ENCODE results near the gene DMWD.
"Not testable (repeated sequence)": the region's sequence is repeated elsewhere in the genome, so short reads cannot be mapped to it uniquely, and the experiment has no call there.

Gene DMWD

GRCh38 chr19:45769821-45770191, 22.8 kb downstream of the DMWD start:
- ATAC-seq = no peak
- peak; percentile 50 for DNase-seq

- ATAC-seq (peak; percentile 66), DNase-seq (peak; percentile 98)
Observed at GRCh38 chr19:45768984-45769782, 23.5 kb downstream of the DMWD start, which contains the start of gene SIX5. TSS of gene SIX5 (minus strand) at chr19:45769252. CDS start at chr19:45768844, 408 bp downstream.

- ATAC-seq (no peak), DNase-seq (no peak)
Observed at GRCh38 chr19:45768655-45768983, 24.0 kb downstream of the DMWD start.

- DNase-seq = peak; percentile 58
- ATAC-seq = no peak
Observed at GRCh38 chr19:45767881-45768654, 24.6 kb downstream of the DMWD start.

GRCh38 chr19:45767410-45767880, 25.2 kb downstream of the DMWD start:
- no peak for DNase-seq
- ATAC-seq = no peak

GRCh38 chr19:45766869-45767346, 25.7 kb downstream of the DMWD start:
- ATAC-seq (no peak), DNase-seq (no peak)

- ATAC-seq (no peak), DNase-seq (no peak)
Observed at GRCh38 chr19:45766296-45766868, 26.3 kb downstream of the DMWD start.

GRCh38 chr19:45765702-45766295, 26.8 kb downstream of the DMWD start:
- ATAC-seq = no peak
- DNase-seq = no peak

GRCh38 chr19:45764945-45765701, 27.5 kb downstream of the DMWD start:
- no peak for DNase-seq
- no peak for ATAC-seq

GRCh38 chr19:45764475-45764874, 28.2 kb downstream of the DMWD start:
- DNase-seq (no peak), ATAC-seq (no peak)

- ATAC-seq = no peak
Observed at GRCh38 chr19:45763691-45764294, 28.9 kb downstream of the DMWD start.

GRCh38 chr19:45762870-45763631, 29.6 kb downstream of the DMWD start:
- DNase-seq (no peak), ATAC-seq (no peak)

More at GRCh38 chr19:45763691-45764294, 28.9 kb downstream of the DMWD start:
- no peak for DNase-seq

GRCh38 chr19:45761714-45762113, 30.9 kb downstream of the DMWD start:
- no peak for DNase-seq
- ATAC-seq = no peak

GRCh38 chr19:45758921-45759320, 33.7 kb downstream of the DMWD start:
- no peak for ATAC-seq

GRCh38 chr19:45757695-45758094, 35.0 kb downstream of the DMWD start:
- no peak for ATAC-seq
- no peak for DNase-seq

More at GRCh38 chr19:45758921-45759320, 33.7 kb downstream of the DMWD start:
- no peak for DNase-seq

GRCh38 chr19:45754323-45754722, 38.3 kb downstream of the DMWD start:
- ATAC-seq = no peak
- no peak for DNase-seq

- ATAC-seq (no peak), DNase-seq (no peak)
Observed at GRCh38 chr19:45753548-45753947, 39.1 kb downstream of the DMWD start.

GRCh38 chr19:45752639-45753038, 40.0 kb downstream of the DMWD start:
- no peak for ATAC-seq
- DNase-seq = no peak

- not testable (repeated sequence) for DNase-seq, ATAC-seq
Observed at GRCh38 chr19:45751483-45751882, 41.2 kb downstream of the DMWD start.

- ATAC-seq = no peak
Observed at GRCh38 chr19:45747513-45747912, 45.1 kb downstream of the DMWD start.

More at GRCh38 chr19:45747513-45747912, 45.1 kb downstream of the DMWD start:
- DNase-seq = no peak
